Dermis microvascular lymphatic vessel endothelial cell (primary cell): Measurements from ENCODE around the gene SLC23A2. TPM values are rescaled to one million over a fixed set of nuclear protein-coding genes. Genes with fewer than 3 reads are reported as not detected.
"Not testable (repeated sequence)": the region's sequence is repeated elsewhere in the genome, so short reads cannot be mapped to it uniquely, and the experiment has no call there.

ENCODE experiments used
- DNase-seq, 2 donors: peaks; one replicate each; pipeline versions ENCODE4 v3.0.0 to v3.0.0-alpha.2; 2010; ENCODE audit warnings: low read depth in 2 of 2
- total RNA-seq: library from RNA; depleted of rRNA; stranded (reverse); fragments of >200 nt; gene quantifications from 2 replicates; pipeline ENCODE4 v1.2.1, GENCODE V29; 2014

Gene SLC23A2
- 13.1 and 18.2 TPM in 2 replicates for total RNA-seq

DNA sequence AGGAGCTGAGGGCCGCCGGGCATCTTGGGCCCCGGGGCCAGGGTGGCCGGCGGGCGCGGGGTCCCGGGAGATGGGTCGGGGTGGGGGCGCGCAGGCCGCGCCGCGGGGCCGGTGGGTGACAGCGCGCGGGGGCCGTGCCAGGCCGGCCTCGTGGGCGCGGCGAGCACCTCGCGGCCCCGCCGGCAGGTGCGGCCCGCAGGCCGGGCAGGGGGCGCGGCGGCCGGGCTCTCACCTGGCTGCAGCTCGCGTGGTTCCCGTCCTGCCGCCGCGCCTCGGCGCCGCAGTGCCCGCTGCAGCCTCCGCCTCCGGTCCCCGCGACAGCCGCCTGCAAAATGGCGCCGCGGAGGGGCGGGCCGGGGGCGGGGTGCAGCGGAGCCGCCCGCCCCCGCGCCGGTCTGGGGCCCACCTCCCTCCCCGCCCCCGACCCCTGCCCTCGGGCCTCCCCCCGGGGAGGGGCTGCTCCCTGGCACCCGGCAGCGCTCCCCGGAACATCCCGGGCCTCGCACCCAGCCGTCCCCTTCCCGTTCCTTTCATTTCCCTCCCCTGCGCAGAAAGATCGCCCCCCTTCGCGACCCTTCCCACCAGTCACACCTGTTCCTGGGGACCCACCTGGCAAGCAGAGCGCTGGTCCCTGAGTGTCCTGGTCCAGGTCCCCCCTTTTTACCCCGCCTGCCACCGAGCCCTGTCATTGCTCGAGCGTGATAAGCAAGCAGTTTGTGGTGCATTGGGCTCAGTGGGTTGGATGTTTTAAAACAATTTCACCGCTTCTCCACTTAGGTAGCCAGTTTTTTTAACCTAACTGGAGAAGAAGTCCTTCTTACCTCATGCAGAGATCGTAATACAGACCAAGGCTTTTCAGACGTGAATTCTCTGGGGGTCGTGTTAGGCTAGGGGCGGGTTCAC lies at the start of gene SLC23A2:
Gene SLC23A2 (minus strand): TSS at position 337 of the 903 bp plus-strand sequence. CDS start 68,948 bp downstream, outside the sequence.
- DNase-seq = peak in 1 of 2 donors; percentile 36

DNA sequence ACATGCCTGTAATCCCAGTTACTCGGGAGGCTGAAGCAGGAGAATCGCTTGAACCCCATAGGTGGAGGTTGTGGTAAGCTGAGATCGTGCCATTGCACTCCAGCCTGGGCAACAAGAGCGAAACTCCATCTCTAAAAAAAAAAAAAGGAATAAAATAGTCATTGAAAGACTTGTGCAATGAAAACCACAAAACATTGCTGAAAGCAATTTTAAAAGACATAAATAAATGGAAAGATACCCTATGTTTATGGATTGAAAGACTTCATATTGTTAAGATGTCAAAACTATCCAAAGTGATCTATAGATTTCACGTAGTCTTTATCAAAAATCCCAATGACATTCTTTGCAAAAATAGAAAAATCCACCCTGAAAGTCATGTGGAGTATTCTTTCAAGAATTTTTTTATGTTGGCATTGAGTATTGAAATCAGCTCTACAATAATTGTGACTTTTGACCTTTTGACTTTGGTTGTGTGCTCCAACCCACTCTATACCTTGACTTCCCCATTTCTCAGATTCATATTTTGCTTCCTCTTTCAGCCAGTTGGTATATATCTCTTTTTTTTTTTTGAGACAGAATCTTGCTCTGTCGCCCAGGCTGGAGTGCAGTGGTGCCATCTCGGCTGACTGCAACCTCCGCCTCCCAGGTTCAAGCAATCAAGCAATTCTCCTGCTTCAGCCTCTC lies 45.5 kb upstream of the SLC23A2 start:
- no peak for DNase-seq

DNA sequence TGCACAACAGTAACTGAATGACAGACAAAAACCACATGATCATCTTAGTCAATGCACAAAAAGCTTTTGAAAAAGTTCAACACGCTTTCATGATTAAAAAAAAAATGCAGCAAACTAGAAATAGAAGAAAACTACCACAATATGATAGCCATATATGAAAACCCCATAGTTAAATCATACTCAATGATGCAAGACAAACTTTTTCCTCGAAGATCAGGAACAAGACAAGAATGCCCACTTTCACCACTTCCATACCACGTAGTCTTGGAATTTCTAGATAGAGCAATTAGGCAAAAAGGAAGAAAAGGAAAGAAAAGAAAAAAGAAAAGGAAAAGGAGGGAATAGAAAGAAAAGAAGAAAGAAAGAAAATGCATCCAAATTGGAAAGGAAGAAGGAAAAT lies 44.6 kb upstream of the SLC23A2 start:
- no peak for DNase-seq

DNA sequence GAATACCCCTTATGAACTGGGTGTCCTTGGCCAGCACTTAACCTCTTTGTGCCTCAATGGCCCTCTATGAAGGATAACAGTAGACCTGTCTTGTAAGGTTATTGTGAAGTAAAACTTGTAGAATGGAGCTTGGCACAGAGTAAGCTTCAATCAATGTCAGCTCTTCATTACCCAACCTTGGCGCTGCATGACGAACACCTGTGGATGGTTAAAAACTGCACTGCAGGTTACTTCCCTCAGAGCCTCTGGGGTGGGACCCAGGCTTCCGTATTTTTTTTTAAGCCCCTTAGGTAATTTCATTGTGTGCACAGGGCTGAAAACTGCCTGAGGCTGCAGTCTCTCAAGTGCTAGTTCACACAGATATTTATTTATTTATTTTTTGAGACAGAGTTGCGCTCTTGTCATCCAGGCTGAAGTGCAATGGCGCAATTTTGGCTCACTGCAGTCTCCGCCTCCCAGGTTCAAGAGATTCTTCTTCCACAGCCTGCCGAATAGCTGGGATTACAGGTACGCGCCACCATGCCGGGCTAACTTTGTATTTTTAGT lies 42.8 kb upstream of the SLC23A2 start:
- no peak for DNase-seq

DNA sequence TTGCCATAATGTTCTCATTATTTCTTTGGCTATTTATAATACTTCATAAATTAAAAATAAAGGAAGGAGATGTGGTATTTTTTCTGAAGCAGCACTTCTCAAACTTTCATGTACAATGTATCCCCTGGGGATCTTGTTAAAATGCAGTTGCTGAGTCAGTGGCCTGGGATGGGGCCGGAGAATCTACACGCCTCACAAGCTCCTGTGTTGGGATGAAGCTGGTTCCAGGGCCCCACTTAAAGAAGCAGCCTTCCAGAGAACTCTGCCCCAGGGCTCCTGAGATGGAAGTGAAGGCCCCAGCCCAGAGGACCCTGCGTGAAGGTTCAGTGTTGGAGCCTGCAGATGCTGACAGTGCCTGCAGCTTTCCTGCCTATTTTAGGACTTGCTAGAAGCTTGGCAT lies 40.1 kb upstream of the SLC23A2 start:
- no peak for DNase-seq

DNA sequence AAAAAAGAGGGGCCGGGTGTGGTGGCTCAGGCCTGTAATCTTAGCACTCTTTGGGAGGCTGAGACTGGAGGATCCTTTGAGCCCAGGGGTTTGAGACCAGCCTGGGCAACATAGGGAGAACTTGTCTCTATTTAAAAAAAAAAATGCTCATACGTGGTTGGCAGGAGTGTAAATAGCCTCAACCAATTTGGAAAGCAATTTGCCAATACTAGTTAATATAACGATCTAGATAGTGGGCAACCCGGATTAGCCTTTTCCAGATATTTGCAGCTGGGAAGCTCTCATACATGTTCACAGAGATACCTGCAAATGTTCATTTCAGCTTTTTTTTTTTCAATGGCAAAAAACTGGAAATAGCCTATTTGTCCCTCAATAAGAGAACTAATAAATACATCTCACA lies 39.0 kb upstream of the SLC23A2 start:
- no peak for DNase-seq

DNA sequence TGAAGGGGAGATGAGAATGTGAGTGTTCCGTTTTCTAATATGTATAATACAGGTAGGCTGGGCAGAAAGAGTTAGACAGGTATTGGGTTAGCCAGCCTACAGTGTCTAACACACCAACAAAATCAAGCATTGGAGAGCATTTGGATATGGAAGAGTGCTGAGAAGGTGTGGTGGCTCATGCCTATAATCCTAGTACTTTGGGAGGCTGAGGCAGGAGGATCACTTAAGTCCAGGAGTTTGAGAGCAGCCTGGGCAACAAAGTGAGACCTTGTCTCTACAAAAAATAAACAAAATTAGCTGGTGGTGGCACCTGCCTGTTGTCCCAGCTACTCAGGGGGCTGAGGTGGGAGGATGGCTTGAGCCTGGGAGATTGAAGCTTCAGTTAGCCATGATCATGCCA lies 38.6 kb upstream of the SLC23A2 start:
- no peak for DNase-seq

DNA sequence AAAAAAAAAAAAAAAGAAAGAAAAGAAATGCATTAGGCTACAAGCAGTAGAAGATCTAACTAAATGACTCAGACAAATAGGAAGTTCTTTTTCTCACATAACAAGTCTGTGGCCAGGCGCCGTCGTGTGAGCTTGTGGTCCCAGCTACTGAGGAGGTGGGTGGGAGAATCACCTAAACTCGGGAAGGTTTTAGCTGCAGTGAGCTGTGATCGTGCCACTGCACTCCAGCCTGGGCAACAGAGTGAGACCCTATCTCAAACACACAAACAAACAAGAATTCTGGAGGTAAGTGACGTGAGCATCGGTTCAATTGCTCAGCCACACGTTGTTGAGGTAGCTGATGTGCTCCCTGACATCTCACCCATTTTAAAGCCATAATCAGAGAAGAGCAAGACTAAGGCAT lies 37.9 kb upstream of the SLC23A2 start:
- no peak for DNase-seq

DNA sequence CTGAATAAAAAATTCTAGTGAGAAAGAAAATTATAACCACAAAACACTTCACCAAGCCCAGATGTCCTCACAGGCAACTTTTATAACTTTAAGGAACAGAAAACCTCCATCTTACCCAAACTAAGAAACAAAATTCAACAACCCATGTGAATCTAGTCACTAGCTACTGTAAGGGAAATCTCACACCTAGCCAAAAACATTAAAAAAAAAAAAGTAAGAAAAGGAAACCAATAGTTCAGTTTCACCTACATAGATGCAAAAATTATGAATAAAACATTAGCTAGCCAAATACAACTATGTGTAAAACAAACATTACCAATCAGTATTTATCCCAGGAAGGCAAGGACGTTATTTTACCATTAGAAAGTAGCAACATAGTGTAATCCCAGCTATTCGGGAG lies 35.5 kb upstream of the SLC23A2 start:
- DNase-seq = no peak

DNA sequence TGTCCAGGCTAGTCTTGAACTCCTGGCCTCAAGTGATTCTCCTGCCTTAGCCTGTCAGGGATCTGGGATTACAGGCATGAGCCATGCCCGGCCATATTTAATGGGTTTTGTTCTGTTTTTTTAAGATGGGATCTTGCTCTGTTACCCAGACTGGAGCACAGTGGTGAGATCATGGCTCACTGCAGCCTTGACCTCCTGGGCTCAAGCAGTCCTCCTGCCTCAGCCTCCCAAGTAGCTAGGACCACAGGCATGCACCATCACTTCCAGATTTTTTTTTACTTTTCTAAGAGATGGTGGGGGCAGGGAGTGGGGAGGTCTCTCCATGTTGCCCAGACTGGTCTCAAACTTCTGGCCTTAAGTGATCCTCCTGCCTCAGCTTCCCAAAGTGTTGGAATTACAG lies 34.2 kb upstream of the SLC23A2 start:
- not testable (repeated sequence) for DNase-seq

DNA sequence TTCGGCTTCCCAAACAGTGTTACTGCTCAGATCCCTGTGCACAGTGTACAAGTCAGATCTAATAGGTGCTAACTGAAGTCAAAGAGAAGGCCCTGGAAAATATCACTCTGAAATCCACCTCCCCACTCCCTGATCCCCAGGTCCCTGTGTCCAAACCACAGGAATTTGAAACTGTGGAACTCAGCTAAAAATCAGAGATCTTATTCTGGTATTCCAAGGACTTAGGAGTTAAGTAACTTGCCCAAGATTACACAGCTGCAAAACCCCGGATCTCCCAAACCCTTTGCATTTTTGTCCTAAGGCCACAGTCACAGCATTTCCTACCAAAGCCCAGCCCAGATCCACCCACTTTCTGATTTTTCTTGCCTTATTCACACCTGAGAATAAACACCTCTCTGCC lies 32.3 kb upstream of the SLC23A2 start:
- no peak for DNase-seq

DNA sequence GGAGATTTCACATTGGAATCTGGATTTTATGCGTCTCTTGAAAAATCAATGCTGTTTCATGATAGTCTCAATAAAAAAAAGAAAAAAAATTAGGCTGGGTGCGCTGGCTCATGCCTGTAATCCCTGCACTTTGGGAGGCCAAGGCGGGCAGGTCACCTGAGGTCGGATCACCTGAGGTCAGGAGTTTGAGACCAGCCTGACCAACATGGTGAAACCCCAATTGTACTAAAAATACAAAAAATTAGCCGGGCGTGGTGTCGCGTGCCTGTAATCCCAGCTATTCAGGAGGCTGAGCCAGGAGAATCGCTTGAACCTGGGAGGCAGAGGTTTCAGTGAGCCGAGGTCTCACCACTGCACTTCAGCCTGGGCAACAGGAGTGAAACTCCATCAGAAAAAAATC lies 30.4 kb upstream of the SLC23A2 start:
- DNase-seq = not testable (repeated sequence)

DNA sequence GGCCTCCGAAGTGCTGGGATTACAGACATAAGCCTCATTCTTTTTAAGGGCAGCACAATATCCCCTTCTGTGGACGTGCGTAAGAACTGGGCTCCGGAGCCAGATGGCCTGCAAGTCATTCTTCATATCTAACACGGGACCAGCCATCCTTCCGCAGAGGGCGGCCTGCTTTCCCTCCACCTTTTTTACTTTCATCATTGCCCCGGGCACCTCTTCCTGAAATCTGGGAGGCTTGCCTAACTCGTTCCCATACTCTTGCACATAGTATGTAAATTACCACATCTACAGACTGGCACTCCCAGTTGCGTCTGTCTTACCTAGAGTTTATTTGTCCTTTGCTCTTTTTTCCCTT lies 29.9 kb upstream of the SLC23A2 start:
- no peak for DNase-seq

DNA sequence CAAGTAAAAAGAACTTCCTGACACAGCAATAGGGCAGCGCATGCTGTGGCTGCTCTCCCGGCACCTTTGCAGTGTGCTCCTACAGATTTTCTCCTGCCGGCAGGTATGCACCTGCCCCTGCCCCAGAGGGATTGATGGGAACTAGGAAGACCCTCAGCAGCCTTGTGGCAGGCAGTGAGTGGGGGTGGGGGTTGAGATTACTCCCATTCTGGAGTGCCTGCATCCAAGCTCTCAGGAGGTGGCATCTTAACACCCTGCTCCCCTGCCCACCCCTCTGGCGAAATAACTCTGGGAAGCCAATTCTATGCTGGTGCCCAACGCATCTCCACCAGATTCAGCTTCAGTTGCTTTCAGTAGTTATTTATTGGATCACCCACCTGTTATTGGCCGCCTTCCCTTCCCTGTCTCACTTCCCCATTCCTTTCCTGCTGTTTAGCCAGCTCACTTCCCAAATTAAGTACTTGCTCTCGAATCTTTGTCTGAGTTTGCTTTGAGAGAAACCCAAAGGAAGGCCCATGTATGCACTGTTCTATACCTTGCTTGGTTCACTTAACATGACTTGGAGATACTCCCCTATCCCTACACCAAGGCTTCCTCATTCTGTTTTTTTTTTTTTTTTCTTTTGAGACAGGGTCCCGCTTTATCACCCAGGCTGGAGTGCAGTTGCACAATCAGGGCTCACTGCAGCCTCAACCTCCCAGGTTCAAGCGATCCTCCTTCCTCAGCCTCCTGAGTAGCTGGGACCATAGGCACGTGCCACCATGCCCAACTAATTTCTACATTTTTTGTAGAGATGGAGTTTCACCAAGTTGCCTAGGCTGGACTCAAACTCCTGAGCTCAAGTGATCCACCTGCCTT lies 29.3 kb upstream of the SLC23A2 start:
- DNase-seq = no peak

DNA sequence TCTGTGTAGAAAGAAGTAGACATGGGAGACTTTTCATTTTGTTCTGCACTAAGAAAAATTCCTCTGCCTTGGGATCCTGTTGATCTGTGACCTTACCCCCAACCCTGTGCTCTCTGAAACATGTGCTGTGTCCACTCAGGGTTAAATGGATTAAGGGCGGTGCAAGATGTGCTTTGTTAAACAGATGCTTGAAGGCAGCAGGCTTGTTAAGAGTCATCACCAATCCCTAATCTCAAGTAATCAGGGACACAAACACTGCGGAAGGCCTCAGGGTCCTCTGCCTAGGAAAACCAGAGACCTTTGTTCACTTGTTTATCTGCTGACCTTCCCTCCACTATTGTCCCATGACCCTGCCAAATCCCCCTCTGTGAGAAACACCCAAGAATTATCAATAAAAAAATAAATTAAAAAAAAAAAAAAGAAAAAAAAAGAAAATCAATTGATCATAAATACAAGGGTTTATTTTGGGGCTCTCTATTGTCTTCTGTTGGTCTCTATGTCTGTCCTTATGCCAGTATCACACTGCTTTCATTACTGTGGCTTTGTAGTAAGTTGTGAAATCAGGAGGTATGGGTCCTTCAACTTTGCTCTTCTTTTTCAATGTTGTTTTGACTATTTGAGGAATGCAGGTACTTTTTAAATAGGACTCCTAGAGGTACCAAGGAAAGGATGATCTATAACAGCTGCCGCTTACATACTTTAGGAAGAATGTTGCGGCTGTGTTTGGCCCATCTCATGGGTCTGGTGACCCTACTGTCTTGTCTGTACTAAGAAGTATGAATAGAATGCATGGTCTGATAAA lies 27.1 kb upstream of the SLC23A2 start:
- not testable (repeated sequence) for DNase-seq

DNA sequence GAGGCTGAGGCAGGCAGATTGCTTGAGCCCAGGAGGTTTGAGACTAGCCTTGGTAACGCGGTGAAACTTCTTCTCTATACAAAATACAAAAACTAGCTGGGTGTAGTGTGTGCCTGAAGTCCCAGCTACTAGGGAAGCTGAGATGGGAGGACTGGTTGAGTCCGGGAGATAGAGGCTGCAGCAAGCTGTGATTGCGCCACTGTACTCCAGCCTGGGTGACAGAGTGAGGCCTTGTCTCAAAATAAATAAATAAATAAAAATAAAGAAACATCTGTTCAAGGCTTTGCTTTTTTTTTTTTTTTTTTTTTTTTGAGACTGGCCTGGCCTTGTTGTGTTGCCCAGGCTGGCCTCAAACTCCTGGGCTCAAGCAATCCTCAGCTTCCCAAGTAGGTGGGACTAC lies 23.7 kb upstream of the SLC23A2 start:
- DNase-seq = no peak

DNA sequence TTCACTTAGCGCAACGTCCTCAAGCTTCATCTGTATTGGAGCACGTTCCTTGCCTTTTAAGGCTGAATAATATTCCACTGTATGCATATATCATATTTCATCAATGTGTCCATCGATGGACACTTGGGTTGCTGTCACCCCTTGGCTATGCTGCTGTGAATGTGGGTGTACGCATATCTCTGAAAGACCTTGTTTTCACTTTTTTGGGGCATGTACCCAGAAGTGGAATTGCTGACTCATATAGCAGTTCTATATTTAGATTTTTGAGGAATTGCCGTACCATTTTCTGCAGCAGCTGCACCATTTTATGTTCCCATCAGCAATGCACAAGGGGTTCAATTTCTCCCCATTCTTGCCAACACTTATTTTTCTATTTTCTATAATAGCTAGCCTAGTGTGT lies 22.8 kb upstream of the SLC23A2 start:
- DNase-seq = no peak

DNA sequence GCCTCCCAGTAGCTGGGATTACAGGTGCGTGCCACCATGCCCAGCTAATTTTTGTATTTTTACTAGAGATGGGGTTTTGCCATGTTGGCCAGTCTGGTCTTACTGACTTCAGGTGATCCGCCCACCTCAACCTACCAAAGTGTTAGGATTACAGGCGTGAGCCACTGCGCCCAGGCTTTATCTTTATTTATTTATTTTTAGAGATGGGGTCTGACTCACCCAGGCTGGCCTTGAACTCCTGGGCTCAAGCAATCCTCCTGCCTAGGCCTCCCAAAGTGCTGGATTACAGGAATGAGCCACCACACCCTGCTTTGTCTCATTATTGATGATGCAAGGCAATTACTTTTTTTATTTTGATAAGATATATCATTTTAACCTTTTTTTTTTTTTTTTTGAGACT lies 21.9 kb upstream of the SLC23A2 start:
- DNase-seq = not testable (repeated sequence)

DNA sequence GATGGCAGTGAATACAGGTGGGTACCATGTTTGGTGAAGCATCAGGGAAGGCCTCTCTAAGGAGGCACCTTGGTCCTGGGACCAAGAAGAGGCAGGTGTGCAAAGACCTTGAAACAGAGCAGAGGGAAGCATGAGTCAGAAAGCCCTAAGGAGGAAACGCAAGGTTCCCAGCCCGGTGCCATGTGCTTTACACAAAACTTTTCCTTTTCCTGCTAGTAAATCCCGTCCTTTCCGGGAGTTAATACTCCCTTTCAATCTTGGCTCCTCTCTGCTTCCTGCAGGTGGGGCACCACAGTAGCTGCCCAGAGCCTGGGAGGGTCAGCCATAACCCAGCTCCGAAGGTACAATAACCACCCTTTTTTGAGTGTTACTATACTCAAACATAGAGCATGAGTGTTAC lies 19.4 kb upstream of the SLC23A2 start:
- DNase-seq = peak in 1 of 2 donors; percentile 27

DNA sequence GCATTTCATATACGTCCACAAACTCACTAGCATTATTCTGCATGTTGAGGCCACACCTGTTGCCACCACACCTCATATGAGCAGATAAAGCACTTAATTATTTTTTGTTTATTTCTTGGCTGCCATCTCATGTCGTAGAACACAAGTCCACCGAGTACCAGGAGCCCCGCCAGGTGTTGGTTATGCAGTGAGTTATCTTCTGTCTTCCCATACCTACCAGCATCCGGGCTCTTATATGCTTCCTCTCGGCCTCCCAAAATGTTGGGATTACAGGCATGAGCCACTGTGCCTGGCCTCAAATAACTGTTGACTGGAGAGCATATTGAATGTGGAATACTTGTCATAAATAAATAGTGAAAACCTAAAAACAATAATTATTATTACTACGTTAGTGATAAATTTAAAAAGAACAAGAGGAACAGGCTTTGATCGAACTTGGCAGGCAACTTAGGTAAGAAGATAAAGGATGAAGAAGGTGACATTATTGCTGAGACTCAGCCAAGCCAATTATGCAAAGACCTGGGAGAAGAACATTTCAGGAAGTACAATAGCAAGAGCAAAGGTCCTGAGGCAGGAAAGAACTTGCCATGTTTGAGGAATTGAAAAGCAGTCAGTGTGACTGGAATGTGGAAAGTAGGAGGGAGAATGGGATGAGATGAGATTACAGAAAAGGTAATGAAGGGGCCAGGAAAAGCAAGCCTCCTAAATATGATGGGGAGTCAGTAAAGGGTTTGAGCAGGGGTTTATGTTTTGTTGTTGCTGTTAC lies 12.6 kb upstream of the SLC23A2 start:
- no peak for DNase-seq
